Activated T-helper 1 cell treated with anti-CD3 and anti-CD28 coated beads, Interleukin-12 subunit alpha, Interleukin-12 subunit beta, Interleukin-2, Interleukin-4 antibody, amounts not matched to agents 30 ng/mL and 10 ng/mL and 1 ng/mL, durations not matched to agents 14 hours and 24 hours and 36 hours (primary cell): ENCODE measurements around the gene ETV1. TPM values are rescaled to one million over a fixed set of nuclear protein-coding genes. Genes with fewer than 3 reads are reported as not detected.

Experiments
- DNase-seq: peaks from one replicate; pipeline ENCODE4 v3.0.0; 2021; ENCODE audit warnings: low spot score
- H3K27ac Mint-ChIP-seq: one replicate; pipeline ENCODE4 v1.8.0; 2021; ENCODE audit warnings: mild to moderate bottlenecking, mixed read lengths
- H3K27me3 Mint-ChIP-seq: one replicate; pipeline ENCODE4 v1.8.0; 2022; ENCODE audit warnings: mild to moderate bottlenecking, moderate library complexity, mixed read lengths; ENCODE audit not compliant: insufficient read depth
- H3K36me3 Mint-ChIP-seq: one replicate; pipeline ENCODE4 v1.8.0; 2021; ENCODE audit warnings: low read depth, mixed read lengths
- H3K4me1 Mint-ChIP-seq: one replicate; pipeline ENCODE4 v1.8.0; 2021; ENCODE audit warnings: low read depth, mixed read lengths
- H3K4me3 Mint-ChIP-seq: one replicate; pipeline ENCODE4 v1.8.0; 2021; ENCODE audit warnings: mild to moderate bottlenecking, moderate library complexity, mixed read lengths
- H3K9me3 Mint-ChIP-seq: one replicate; pipeline ENCODE4 v1.8.0; 2021; ENCODE audit warnings: mixed read lengths
- intact Hi-C: fragments of 100-400 bp; cut with micrococcal nuclease; formaldehyde crosslinking; loops from one replicate; pipeline ENCODE4 v1.15.1; 2024
- total RNA-seq: library from RNA; stranded (reverse); gene quantifications from 2 replicates; pipeline ENCODE4 v1.2.3, GENCODE V29; 2022

Gene ETV1
- total RNA-seq, result not detected in 2 replicates

DNA sequence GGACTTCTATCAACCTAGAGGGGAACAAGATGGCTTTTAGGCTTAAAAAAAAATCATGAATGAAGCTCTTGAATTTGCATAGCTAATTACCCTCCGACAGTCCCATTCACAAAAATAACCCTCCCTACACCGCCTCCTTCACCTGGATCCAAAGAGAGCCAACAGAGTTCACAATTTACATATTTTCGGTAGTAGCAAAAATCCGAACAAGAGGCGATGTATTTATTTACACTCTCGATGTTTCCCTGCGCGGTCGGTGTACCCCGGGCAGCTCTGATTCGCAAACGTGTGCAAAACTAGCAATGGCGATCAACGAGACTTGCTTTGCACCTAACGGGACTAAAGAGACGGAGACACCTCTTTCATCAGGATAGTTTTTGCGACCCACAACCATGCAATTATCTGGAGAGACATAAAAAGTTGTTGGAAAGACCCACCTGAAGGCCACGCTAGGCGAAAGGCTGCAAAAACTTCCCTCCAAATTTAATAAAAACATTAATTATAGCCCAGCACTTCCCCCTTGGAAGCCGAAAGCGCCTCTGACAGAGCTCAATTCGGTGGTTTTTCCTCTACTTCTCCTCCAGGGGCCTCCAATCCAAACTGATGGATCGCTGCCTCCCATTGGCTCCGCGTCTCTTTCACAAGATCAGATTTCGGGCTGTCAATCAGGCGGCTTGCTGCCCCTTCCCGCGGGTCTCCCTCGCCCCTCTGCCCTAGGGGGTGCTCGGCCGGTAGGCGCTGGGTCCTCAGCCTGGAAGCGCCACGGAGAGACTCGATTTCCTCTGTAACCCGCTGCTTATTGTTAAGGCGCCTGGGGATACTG, at the start of gene ETV1:
Gene ETV1 (minus strand): TSS at position 541 of the 823 bp plus-strand sequence. CDS start 614 bp downstream, outside the sequence.
- peaks cover 3% of the 10 kb centered on the region for H3K27me3 Mint-ChIP-seq
- no peaks in the 10 kb centered on the region for H3K9me3 Mint-ChIP-seq
- H3K36me3 Mint-ChIP-seq, result no peaks in the 10 kb centered on the region
- intact Hi-C loops, result no loop called here
- no peak within 1 kb of the TSS for H3K27ac Mint-ChIP-seq
- no peak within 1 kb of the TSS for H3K4me3 Mint-ChIP-seq
- DNase-seq, result no peak
- H3K4me1 Mint-ChIP-seq, result no peaks in the 10 kb centered on the region

DNA sequence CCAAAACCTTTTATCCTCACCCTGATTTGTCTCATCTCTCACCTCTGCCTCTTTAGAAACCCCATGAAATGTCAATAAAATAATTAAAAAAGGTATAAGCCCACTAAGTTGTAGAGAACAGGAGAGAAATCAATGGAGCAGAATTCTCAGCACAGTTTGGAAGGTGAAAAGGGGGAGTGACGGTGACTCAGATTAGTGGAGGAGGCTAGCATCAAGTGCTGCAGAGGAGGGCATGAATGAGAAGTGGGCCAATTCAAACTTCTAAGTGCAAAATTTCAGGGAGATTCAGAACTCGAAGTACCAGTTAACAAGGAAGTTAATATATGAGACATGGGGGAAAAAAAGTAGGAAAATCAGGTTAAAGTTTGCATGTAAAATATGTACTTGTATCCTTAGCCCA, 34.9 kb upstream of the ETV1 start:
- Mint-ChIP-seq H3K27me3 (no peaks in the 10 kb centered on the region), H3K27ac (no peak overlapping the region), H3K9me3 (no peaks in the 10 kb centered on the region), H3K4me3 (no peak overlapping the region), H3K4me1 (no peaks in the 10 kb centered on the region), H3K36me3 (no peaks in the 10 kb centered on the region)
- DNase-seq, result no peak
- intact Hi-C loops, result no loop called here

DNA sequence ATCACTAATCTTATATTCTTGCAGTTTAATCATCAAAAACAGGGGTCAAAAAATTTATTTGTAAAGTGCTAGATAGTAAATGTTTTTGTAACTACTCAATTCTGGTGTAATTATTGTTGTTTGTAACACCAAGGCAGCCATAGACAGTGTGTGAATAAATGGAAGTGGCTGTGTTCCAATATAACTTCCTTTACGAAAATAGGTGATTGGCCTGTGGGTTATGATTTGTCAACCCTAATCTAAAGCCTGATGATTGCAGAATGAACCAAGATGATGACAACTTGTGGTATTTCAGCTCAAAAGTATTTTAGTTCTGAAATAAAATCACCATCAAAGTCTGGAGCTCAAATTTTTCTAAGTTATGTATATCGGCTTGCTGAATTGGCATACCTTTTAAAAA, 34.4 kb upstream of the ETV1 start:
- intact Hi-C loops, result no loop called here
- no peak overlapping the region for H3K27ac Mint-ChIP-seq
- H3K9me3 Mint-ChIP-seq, result no peaks in the 10 kb centered on the region
- no peak for DNase-seq
- no peak overlapping the region for H3K4me3 Mint-ChIP-seq
- no peaks in the 10 kb centered on the region for H3K27me3 Mint-ChIP-seq
- no peaks in the 10 kb centered on the region for H3K4me1 Mint-ChIP-seq
- no peaks in the 10 kb centered on the region for H3K36me3 Mint-ChIP-seq

DNA sequence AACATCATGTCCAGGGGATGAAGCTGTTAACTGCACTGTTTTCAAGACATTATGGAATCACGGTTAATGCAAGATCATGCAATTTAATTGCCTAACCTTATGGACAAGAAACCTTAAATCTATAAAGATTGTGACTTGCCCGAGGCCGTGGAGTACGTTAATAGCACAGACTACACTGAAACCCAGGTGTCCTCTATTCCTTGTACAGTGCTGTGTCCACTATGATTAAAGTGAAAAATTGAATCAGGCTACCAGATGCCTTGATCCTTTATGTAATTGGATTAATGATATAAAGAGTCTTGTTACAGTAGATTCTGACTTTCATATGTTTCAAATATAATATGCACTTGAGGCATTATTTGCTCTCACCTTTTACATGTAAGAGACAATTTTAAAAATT, 33.9 kb upstream of the ETV1 start:
- H3K4me3 Mint-ChIP-seq, result no peak overlapping the region
- no peaks in the 10 kb centered on the region for H3K9me3 Mint-ChIP-seq
- H3K4me1 Mint-ChIP-seq, result no peaks in the 10 kb centered on the region
- no peaks in the 10 kb centered on the region for H3K27me3 Mint-ChIP-seq
- no peak for DNase-seq
- intact Hi-C loops, result no loop called here
- no peaks in the 10 kb centered on the region for H3K36me3 Mint-ChIP-seq
- no peak overlapping the region for H3K27ac Mint-ChIP-seq

DNA sequence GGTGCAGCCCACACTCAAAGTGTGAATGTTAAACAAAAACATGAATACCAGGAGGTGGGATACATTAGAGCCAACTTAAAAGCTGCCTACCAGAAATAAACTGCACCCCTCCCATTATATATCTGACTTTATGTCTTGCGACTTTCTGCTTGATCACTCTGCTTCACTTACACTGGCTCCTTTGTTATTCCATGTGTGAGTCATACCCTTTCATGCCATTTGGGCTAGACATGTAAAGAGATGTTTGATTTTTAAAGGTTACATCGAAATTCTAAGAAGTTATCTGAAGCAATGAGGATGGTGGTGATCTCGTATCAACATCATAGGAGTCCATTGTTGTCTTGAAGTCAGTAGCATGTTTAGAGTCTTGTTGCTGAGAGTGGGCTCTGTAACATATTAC, 31.6 kb upstream of the ETV1 start:
- H3K27ac Mint-ChIP-seq, result no peak overlapping the region
- no peaks in the 10 kb centered on the region for H3K9me3 Mint-ChIP-seq
- no peaks in the 10 kb centered on the region for H3K27me3 Mint-ChIP-seq
- H3K4me1 Mint-ChIP-seq, result no peaks in the 10 kb centered on the region
- H3K4me3 Mint-ChIP-seq, result no peak overlapping the region
- intact Hi-C loops, result no loop called here
- H3K36me3 Mint-ChIP-seq, result no peaks in the 10 kb centered on the region
- no peak for DNase-seq

DNA sequence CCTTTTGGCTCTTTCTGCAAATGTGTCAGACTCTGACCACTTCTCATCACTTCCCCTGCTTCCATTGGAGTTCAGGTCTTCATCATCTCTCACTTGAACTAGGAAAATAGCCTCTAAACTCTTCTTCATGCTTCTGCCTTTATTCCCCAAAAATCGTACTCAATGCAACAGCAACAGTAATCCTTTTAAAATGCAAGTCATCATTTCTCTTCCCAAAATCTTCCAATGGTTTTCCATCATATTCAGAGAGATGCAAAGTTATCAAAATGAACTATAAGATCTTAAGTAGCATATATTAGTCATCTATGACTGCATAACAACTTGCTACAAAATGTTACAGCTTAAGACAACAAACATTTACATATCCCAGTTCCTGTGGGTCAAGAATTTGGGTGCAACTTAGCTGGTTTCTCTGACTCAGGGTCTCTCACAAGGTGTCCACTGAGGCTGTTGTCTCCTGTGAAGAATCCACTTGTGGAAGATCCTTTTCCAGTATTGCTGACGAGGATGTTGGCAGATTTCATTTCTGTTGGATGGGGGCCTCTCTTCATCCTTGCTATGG, 31.0 kb upstream of the ETV1 start:
- H3K4me1 Mint-ChIP-seq, result no peaks in the 10 kb centered on the region
- no peak for DNase-seq
- H3K36me3 Mint-ChIP-seq, result no peaks in the 10 kb centered on the region
- intact Hi-C loops, result no loop called here
- H3K27ac Mint-ChIP-seq, result no peak overlapping the region
- no peaks in the 10 kb centered on the region for H3K9me3 Mint-ChIP-seq
- no peak overlapping the region for H3K4me3 Mint-ChIP-seq
- no peaks in the 10 kb centered on the region for H3K27me3 Mint-ChIP-seq

DNA sequence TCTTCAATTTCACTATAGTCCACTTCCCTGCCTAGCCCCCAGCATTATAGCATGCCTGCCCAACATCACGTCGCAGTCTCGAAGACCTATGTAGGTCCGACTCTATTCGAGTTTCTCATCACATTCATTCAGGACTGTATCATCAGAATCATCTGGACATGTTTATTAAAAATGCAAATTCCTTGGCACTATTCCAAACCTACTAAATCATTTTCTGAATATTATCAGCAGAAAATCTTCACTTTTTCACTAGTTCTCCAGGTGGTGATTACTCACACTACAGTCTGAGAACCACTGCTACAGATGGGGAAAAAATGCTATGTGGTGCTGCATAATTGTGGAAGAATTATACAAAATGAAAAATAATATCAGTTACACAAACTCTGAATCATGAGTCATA, 29.3 kb upstream of the ETV1 start:
- intact Hi-C loops, result no loop called here
- no peak for DNase-seq
- Mint-ChIP-seq H3K27me3 (no peaks in the 10 kb centered on the region), H3K4me1 (no peaks in the 10 kb centered on the region), H3K27ac (no peak overlapping the region), H3K4me3 (no peak overlapping the region), H3K36me3 (no peaks in the 10 kb centered on the region), H3K9me3 (no peaks in the 10 kb centered on the region)

DNA sequence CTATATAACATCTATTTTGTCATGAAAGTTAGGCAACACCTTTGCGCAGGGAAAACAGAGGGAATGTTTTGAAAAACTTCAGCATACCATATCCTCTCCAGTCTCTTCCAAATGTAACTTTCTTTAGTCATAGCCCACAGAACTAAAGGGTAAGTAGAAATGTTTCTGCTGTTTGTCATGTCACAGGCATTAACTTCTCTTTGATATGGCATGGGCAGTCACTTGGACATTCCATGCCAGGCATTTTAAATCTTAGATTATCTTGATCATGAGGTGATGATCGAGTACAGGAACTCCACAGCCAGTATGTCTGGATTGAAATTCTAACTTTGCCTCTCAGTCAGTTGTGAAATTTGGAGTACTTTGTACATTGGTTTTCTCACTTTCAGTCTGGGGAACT, 27.5 kb upstream of the ETV1 start:
- no peaks in the 10 kb centered on the region for H3K4me1 Mint-ChIP-seq
- intact Hi-C loops, result no loop called here
- no peaks in the 10 kb centered on the region for H3K36me3 Mint-ChIP-seq
- no peaks in the 10 kb centered on the region for H3K27me3 Mint-ChIP-seq
- H3K9me3 Mint-ChIP-seq, result no peaks in the 10 kb centered on the region
- no peak for DNase-seq
- no peak overlapping the region for H3K4me3 Mint-ChIP-seq
- H3K27ac Mint-ChIP-seq, result no peak overlapping the region

DNA sequence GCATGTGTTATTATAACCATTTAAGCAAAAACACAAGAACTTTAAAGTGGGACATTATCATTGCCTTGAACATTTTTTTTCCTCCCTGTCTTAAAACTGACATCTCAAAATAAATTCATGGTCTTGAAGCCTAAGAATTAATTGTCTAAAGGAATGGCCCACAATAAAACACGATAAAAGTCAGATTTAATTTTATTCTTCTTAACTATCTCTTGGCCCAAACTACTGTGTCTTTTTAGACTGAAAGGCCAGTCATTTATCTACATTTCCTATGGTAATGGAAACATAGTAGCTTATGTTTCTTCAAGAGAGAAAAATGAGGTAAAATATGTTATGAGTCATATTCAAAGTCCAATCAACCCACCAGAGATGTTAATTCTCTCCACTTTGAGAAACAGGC, 24.4 kb upstream of the ETV1 start:
- Mint-ChIP-seq H3K27me3 (no peaks in the 10 kb centered on the region), H3K36me3 (no peaks in the 10 kb centered on the region), H3K4me1 (no peaks in the 10 kb centered on the region), H3K4me3 (no peak overlapping the region), H3K27ac (no peak overlapping the region), H3K9me3 (no peaks in the 10 kb centered on the region)
- DNase-seq, result no peak
- intact Hi-C loops, result no loop called here

DNA sequence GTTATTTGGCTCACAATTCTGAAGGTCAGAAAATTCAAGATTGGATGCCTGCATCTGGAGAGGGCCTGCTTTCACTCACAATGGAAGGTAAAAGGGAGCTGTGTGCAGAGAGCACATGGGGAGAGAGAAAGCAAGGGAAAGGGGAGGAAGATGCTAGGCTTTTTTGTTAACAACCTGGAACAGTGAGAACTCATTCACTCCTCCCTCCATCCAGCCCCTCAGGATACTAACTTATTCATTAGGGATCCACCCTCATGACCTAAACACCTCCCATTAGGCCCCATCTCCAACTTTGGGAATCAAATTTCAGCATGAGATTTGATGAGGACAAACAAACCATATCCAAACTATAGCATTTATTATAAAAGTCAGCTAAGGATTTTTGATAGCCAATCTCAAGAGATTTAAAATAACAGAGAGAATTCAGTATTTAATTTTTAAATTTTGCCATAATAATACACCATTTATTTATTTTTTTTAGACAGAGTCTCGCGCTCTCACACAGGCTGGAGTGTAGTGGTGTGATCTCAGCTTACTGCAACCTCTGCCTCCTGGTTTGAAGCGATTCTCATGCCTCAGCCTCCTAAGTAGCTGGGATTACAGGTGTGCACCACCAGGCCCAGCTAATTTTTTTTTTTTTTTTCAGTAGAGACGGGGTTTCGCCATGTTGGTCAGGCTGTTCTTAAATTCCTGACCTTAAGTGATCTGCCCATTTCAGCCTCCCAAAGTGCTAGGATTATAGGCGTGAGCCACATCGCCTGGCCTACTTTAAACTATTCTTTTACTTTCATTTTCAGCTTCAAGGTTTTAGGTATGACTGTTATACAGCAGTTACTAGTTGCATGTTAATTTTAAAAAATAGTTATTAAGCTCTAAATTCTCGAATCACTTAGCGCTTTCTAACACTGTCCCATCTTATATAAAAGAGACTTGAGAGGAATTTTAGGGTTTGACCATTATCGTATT, 20.3 kb upstream of the ETV1 start:
- no peaks in the 10 kb centered on the region for H3K27me3 Mint-ChIP-seq

DNA sequence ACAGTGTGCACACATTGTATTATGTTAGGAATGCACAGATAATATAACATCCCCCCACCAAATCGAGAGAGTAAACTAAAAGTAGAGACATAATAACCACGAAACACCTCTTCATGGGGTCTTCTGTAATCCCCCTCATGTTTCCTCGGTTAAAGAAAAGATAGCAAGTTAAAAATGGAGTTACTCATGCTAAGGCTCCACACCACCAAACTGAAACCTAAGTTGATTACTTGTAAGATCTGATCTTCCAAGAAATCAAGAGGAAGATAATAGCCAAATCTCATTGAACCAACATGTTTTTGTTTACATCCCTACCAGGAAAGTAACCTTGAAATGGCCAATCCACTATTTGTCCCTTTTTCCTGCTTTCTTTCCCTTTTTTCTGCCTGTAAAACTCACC, 11.7 kb upstream of the ETV1 start:
- H3K27ac Mint-ChIP-seq, result no peak overlapping the region
- no peak for DNase-seq
- intact Hi-C loops, result no loop called here
- no peaks in the 10 kb centered on the region for H3K9me3 Mint-ChIP-seq
- no peaks in the 10 kb centered on the region for H3K27me3 Mint-ChIP-seq
- H3K36me3 Mint-ChIP-seq, result no peaks in the 10 kb centered on the region
- no peaks in the 10 kb centered on the region for H3K4me1 Mint-ChIP-seq
- no peak overlapping the region for H3K4me3 Mint-ChIP-seq

More for the DNA sequence above, 20.3 kb upstream of the ETV1 start:
- Mint-ChIP-seq H3K4me1 (no peaks in the 10 kb centered on the region), H3K9me3 (no peaks in the 10 kb centered on the region), H3K4me3 (no peak overlapping the region), H3K36me3 (no peaks in the 10 kb centered on the region), H3K27ac (no peak overlapping the region)
- intact Hi-C loops, result no loop called here
- DNase-seq, result no peak

DNA sequence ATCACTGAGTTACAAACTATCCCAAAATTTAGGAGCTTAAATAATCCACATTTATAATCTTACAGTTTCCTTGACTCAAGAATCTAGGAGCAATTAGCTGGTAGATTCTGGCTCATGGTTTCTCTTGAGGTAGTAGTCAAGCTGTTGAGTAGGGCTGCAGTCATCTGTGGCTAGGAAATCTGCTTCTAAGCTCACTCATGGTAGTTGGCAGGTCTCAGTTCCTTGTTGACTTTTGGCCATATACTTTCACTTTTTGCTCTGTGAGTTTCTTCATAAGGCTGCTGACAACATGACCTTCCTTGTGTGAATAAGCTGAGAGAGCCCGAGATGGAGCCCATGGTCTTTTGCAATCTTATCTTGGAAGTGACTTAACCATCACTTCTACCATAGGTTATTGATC, 10.8 kb upstream of the ETV1 start:
- H3K27ac Mint-ChIP-seq, result no peak overlapping the region
- intact Hi-C loops, result no loop called here
- no peaks in the 10 kb centered on the region for H3K4me1 Mint-ChIP-seq
- no peaks in the 10 kb centered on the region for H3K36me3 Mint-ChIP-seq
- no peaks in the 10 kb centered on the region for H3K27me3 Mint-ChIP-seq
- H3K9me3 Mint-ChIP-seq, result no peaks in the 10 kb centered on the region
- no peak overlapping the region for H3K4me3 Mint-ChIP-seq
- no peak for DNase-seq

DNA sequence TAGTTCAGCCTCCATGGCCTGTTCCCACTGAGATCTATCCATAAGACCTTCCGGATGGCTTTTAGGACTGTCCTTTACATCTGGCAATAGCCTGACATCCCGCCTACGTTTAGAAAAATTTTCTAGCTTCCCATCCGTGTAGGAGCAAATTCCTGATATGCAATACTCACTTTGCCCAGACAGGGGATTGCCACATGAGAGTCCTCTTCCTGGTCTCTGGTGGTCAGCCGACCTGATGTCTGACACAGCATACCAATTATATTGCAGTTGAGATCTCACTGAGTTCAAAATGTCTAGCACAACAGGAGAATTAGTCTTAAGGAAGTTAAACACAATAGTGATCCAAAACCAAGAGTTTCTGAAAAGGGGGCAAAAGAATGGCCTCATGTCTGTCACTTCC, 9.4 kb upstream of the ETV1 start:
- no peaks in the 10 kb centered on the region for H3K36me3 Mint-ChIP-seq
- H3K27ac Mint-ChIP-seq, result no peak overlapping the region
- no peaks in the 10 kb centered on the region for H3K4me1 Mint-ChIP-seq
- H3K4me3 Mint-ChIP-seq, result no peak overlapping the region
- H3K27me3 Mint-ChIP-seq, result no peaks in the 10 kb centered on the region
- intact Hi-C loops, result no loop called here
- DNase-seq, result no peak
- H3K9me3 Mint-ChIP-seq, result no peaks in the 10 kb centered on the region
